Bronchial epithelial cell (primary cell): ENCODE data around the gene TSPAN13. TPM values are rescaled to one million over a fixed set of nuclear protein-coding genes. Genes with fewer than 3 reads are reported as not detected.

ENCODE experiments used
- DNase-seq: peaks from one replicate; pipeline ENCODE4 v3.0.0-alpha.2; 2010; ENCODE audit warnings: low read depth
- FAIRE-seq: peaks from 2 replicates; lab custom pipeline; 2011; peaks lifted over from hg19 to GRCh38; lab: Jason Lieb, UNC
- H3K27me3 ChIP-seq: 2 replicates; pipeline ENCODE4 v1.5.1; 2011; ENCODE audit warnings: low read length; ENCODE audit not compliant: control insufficient read depth, insufficient read depth
- H3K36me3 ChIP-seq: 2 replicates; pipeline ENCODE4 v1.5.1; 2011; ENCODE audit warnings: low read length; ENCODE audit not compliant: control insufficient read depth, insufficient read depth
- H3K4me3 ChIP-seq: 2 replicates; pipeline ENCODE4 v1.5.1; 2011; ENCODE audit warnings: mild to moderate bottlenecking, low read depth, low read length, control low read depth
- total RNA-seq: library from RNA; depleted of rRNA; stranded (reverse); fragments of >200 nt; gene quantifications from 2 replicates; pipeline ENCODE4 v1.2.1, GENCODE V29; 2014
- TF ChIP-seq, protein P1 (sequence below): IDR thresholded peaks from 2 replicates; pipeline ENCODE4 v1.5.1; 2011; ENCODE audit warnings: mild to moderate bottlenecking, moderate library complexity, low read length, control low read depth, inconsistent platforms; ENCODE audit not compliant: insufficient read depth, severe bottlenecking

TSPAN13 gene
- total RNA-seq, 1 donor from 2014 or later = 41.6 TPM

DNA sequence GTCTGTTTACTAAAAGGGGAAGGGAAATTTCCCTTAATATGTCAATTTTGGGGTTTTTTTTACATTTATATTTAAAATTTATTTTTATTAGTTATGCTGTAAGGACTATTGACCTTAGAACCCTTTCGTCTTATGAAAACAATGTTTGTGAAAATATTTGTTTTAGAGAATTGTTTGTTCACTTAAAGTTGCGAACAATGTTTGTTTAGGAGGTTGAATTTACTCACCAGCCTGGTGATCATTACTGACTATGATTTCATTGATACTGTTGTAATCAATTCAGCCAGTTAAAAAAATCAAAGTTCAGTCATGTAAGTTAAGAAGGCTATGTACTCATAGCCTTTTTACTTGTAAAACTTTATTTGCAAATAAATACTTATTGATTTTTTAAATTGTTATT is 27.4 kb upstream of the TSPAN13 start:
- no peak overlapping the region for H3K4me3 ChIP-seq
- no peaks in the 10 kb centered on the region for H3K36me3 ChIP-seq
- no peaks in the 10 kb centered on the region for H3K27me3 ChIP-seq
- FAIRE-seq = no peak
- DNase-seq = no peak
- TF ChIP-seq, protein P1, sequence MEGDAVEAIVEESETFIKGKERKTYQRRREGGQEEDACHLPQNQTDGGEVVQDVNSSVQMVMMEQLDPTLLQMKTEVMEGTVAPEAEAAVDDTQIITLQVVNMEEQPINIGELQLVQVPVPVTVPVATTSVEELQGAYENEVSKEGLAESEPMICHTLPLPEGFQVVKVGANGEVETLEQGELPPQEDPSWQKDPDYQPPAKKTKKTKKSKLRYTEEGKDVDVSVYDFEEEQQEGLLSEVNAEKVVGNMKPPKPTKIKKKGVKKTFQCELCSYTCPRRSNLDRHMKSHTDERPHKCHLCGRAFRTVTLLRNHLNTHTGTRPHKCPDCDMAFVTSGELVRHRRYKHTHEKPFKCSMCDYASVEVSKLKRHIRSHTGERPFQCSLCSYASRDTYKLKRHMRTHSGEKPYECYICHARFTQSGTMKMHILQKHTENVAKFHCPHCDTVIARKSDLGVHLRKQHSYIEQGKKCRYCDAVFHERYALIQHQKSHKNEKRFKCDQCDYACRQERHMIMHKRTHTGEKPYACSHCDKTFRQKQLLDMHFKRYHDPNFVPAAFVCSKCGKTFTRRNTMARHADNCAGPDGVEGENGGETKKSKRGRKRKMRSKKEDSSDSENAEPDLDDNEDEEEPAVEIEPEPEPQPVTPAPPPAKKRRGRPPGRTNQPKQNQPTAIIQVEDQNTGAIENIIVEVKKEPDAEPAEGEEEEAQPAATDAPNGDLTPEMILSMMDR = no peak

- no peak for FAIRE-seq
- Histone ChIP-seq H3K4me3 (no peak overlapping the region), H3K27me3 (no peaks in the 10 kb centered on the region), H3K36me3 (no peaks in the 10 kb centered on the region)
- DNase-seq = peak; percentile 74
- TF ChIP-seq, protein P1 = no peak
These were observed 25.8 kb upstream of the TSPAN13 start for GRCh38 chr7:16727736-16728135.

DNA sequence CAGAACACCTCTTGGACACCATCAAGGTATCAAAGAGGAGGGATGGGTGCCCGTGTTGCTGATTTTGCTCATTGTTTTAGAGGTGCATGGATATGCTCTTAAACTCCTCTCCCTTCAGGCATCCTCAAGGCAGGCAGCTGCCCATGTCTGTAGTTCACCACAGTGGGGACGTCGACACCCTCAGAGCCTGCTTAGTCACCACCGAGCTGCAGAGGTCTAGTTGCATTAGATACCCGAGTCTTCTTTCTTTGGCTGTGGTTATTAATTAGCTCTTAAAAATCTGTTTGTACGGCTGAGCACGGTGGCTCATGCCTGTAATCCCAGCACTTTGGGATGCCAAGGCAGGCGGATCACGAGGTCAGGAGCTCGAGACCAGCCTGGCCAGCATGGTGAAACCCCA is 24.7 kb upstream of the TSPAN13 start:
- DNase-seq (no peak), FAIRE-seq (no peak)
- TF ChIP-seq, protein P1 = no peak
- H3K4me3 ChIP-seq = no peak overlapping the region
- no peaks in the 10 kb centered on the region for H3K36me3 ChIP-seq
- no peaks in the 10 kb centered on the region for H3K27me3 ChIP-seq

- no peak for FAIRE-seq
- Histone ChIP-seq H3K36me3 (no peaks in the 10 kb centered on the region), H3K4me3 (no peak overlapping the region), H3K27me3 (no peaks in the 10 kb centered on the region)
- TF ChIP-seq, protein P1 = no peak
- no peak for DNase-seq
These were observed 24.0 kb upstream of the TSPAN13 start for GRCh38 chr7:16729541-16729940.

GRCh38 chr7:16730937-16731336 is 22.6 kb upstream of the TSPAN13 start:
- Histone ChIP-seq H3K36me3 (no peaks in the 10 kb centered on the region), H3K4me3 (no peak overlapping the region), H3K27me3 (no peaks in the 10 kb centered on the region)
- FAIRE-seq = peak; percentile 7
- DNase-seq = no peak
- TF ChIP-seq, protein P1 = no peak

DNA sequence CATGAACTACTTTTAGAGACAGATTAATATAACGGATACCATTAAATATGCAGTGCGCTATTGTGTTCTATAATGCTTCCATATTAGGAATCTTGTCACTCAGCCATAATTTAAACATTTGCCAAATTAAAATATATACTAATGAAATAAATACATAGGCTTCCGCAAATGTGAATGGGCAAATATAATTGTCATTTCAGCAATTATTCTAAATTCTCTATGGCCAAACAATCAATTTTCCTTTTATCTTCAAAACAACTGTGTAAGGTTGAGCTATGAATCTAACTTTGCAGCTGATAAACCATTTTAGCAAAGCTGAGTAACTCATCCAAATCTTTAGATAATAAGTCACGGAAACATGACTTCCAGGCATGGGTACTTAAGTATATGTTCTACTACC is 20.7 kb upstream of the TSPAN13 start:
- Histone ChIP-seq H3K36me3 (no peaks in the 10 kb centered on the region), H3K27me3 (no peaks in the 10 kb centered on the region), H3K4me3 (no peak overlapping the region)
- TF ChIP-seq, protein P1 = no peak
- FAIRE-seq (no peak), DNase-seq (no peak)
